Prostate gland (tissue), 2 donors: ENCODE results near the gene GMEB1.

Experiments
- POLR2A ChIP-seq: fragments of 450-650 bp; IDR thresholded peaks from one replicate; pipeline ENCODE4 v1.6.1; 2016; ENCODE audit warnings: antibody characterized with exemption, mild to moderate bottlenecking
- TF ChIP-seq, protein P1 (sequence below), 4 experiments: fragments of 200-600 bp in 2 of 4; fragments of 450-650 bp in 2 of 4; sonication (generic) in 2 of 4; IDR thresholded peaks; 1 replicate in 3 of 4; 2 replicates in 1 of 4; pipeline ENCODE4 v1.5.1; 2016 to 2019; ENCODE audit warnings: antibody characterized with exemption in 4 of 4, mild to moderate bottlenecking in 2 of 4, moderate library complexity in 2 of 4

- TF ChIP-seq, protein P1, sequence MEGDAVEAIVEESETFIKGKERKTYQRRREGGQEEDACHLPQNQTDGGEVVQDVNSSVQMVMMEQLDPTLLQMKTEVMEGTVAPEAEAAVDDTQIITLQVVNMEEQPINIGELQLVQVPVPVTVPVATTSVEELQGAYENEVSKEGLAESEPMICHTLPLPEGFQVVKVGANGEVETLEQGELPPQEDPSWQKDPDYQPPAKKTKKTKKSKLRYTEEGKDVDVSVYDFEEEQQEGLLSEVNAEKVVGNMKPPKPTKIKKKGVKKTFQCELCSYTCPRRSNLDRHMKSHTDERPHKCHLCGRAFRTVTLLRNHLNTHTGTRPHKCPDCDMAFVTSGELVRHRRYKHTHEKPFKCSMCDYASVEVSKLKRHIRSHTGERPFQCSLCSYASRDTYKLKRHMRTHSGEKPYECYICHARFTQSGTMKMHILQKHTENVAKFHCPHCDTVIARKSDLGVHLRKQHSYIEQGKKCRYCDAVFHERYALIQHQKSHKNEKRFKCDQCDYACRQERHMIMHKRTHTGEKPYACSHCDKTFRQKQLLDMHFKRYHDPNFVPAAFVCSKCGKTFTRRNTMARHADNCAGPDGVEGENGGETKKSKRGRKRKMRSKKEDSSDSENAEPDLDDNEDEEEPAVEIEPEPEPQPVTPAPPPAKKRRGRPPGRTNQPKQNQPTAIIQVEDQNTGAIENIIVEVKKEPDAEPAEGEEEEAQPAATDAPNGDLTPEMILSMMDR (IDR thresholded peaks at IDR 0.05), result peak; percentile 24 to 67 (median 62)
- TF ChIP-seq POLR2A, result peak; percentile 97
Observed at GRCh38 chr1:28642847-28643635, 25.5 kb upstream of the GMEB1 start, which contains the start of gene TAF12.
